Measurements from ENCODE around the gene BUD13.

BUD13 gene

DNA sequence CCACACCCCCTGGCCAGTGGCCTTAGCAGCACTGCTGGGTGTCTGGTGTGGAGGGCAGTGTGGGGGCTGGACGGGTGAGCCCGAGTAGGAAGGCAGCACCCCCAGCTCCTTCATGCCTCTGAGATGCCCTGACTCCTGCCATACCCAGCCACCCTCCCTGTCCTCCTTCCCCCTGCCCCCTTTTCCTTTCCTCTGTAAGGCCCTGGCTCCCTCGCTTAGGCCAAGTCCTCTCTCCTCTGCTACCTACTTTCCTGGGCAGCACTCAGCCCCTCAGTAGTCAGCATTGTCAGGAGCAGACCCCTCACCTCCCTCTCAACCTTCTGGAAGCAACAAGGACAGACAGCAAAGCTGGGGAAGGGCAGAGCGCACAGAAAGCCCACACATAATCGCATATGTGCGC, 48.0 kb downstream of the BUD13 start:
- no peak overlapping the region for H3K4me3 ChIP-seq (ENCODE audit: control insufficient read depth, low read depth, low read length)
- TF ChIP-seq, protein P1, sequence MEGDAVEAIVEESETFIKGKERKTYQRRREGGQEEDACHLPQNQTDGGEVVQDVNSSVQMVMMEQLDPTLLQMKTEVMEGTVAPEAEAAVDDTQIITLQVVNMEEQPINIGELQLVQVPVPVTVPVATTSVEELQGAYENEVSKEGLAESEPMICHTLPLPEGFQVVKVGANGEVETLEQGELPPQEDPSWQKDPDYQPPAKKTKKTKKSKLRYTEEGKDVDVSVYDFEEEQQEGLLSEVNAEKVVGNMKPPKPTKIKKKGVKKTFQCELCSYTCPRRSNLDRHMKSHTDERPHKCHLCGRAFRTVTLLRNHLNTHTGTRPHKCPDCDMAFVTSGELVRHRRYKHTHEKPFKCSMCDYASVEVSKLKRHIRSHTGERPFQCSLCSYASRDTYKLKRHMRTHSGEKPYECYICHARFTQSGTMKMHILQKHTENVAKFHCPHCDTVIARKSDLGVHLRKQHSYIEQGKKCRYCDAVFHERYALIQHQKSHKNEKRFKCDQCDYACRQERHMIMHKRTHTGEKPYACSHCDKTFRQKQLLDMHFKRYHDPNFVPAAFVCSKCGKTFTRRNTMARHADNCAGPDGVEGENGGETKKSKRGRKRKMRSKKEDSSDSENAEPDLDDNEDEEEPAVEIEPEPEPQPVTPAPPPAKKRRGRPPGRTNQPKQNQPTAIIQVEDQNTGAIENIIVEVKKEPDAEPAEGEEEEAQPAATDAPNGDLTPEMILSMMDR (conservative IDR thresholded peaks at IDR 0.05; ENCODE audit: control insufficient read depth, insufficient read depth, low read depth, low read length), result no peak
- DNase-seq (ENCODE audit: low read depth), result no peak

DNA sequence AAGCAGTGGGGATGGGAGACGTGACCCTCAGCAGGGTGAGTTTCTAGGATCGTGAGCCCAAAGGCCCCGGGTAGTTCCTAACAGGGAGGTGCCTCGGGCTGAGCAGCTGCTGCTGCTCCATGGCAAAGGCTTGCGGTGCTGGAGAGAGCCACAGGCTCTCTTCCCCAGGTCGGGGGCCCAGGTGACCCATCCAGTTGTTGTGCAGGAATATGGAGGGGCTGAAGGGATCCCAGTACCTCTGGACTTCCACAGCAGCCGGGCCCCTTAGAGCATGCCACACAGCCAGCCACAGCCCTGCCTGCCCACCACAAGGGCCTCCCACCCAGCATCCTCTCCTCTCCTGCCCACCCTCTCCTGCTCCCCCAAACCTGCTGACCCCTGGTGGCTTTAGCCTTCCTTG, 49.3 kb downstream of the BUD13 start:
- DNase-seq (ENCODE audit: low read depth), result no peak
- no peak overlapping the region for H3K4me3 ChIP-seq (ENCODE audit: control insufficient read depth, low read depth, low read length)
- TF ChIP-seq, protein P1 (conservative IDR thresholded peaks at IDR 0.05; ENCODE audit: control insufficient read depth, insufficient read depth, low read depth, low read length), result no peak

DNA sequence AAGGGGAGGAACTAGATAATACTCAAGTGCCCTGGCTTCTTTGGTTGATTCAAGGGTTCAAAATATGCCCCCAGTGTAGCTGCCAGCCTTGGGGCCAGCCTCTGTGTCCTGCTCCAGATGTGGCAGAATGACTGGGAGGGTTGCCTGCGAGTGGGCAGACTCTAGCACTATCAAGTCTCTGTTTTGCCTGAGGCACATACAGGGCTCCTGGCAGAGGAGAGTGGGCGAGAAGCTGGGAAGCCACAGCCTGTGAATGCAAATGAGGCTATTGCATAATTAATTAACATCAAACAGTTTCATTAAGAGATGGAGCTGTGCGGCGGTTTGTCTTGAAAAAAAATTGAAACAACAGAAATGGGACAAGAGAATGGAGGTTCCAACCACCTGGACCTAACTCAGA, 50.8 kb downstream of the BUD13 start:
- TF ChIP-seq, protein P1 (conservative IDR thresholded peaks at IDR 0.05; ENCODE audit: control insufficient read depth, insufficient read depth, low read depth, low read length), result no peak
- no peak for DNase-seq (ENCODE audit: low read depth)
- H3K4me3 ChIP-seq (ENCODE audit: control insufficient read depth, low read depth, low read length), result no peak overlapping the region

DNA sequence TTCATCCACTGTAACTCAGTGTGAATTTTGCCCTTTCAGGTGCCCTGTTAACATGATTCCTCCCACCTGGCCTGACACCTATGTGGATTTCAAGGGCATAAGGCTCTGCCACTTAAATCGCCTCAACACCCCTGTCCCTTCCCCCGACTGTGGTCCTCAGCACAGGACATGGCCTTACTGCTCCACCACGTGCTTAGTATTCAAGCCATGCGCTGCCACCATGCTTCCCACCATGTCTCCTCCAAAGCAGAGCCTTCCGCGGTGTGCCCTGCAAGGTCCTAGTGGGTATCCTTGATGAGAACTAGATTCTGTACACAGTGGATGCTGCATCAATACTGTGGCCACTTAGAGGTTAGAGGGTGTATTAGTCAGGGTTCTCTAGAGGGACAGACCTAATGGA, 51.9 kb downstream of the BUD13 start:
- H3K4me3 ChIP-seq (ENCODE audit: control insufficient read depth, low read depth, low read length), result no peak overlapping the region
- DNase-seq (ENCODE audit: low read depth), result no peak
- TF ChIP-seq, protein P1 (conservative IDR thresholded peaks at IDR 0.05; ENCODE audit: control insufficient read depth, insufficient read depth, low read depth, low read length), result no peak

DNA sequence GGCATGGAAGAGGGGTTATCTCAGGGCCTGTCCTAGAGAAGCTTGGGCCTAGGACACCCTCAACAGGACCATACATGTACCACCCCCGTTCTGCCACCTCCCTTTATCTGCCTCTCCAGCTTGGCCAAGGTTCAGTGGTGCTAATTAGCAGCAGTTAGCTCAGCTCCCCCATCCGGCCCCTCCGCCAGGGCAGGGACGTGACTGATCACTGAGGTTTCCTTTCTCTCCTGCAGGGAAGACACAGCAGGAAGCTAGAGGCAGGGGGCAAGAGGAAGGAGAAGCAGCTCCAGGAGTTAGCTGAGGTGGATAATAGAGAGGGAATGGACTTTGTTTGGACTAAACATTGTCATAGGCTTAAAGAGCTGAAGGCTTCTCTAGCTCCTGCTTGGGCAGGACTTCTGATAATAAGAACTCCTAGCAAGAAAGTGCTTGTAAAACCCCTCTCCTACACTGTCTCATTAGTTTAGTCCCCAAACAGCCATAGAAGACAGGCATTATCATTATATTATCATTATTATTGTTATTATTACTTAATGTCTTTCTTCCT, 53.8 kb downstream of the BUD13 start:
- TF ChIP-seq, protein P1 (conservative IDR thresholded peaks at IDR 0.05; ENCODE audit: control insufficient read depth, insufficient read depth, low read depth, low read length), result no peak
- no peak for DNase-seq (ENCODE audit: low read depth)
- H3K4me3 ChIP-seq (ENCODE audit: control insufficient read depth, low read depth, low read length), result no peak overlapping the region

DNA sequence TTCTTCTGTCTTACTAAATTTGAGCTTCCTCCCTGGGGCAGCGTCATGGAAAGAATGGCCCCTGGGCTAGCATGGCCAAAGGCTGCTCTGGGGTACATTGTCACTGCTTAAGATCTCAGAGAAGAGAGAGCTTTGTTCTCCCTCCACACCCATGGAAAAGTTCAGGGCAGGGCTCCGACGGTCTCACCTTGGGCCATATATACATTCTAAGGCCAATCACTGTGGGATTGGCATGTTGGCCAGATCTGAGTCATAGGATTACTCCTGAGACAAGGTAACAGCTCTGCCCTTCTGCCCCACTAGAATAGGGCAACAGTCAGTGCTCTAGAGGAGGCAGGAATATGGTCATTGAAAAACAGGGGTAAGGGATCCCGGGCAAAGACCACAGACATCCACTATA, 56.2 kb downstream of the BUD13 start:
- H3K4me3 ChIP-seq (ENCODE audit: control insufficient read depth, low read depth, low read length), result no peak overlapping the region
- DNase-seq (ENCODE audit: low read depth), result no peak
- TF ChIP-seq, protein P1 (conservative IDR thresholded peaks at IDR 0.05; ENCODE audit: control insufficient read depth, insufficient read depth, low read depth, low read length), result no peak

DNA sequence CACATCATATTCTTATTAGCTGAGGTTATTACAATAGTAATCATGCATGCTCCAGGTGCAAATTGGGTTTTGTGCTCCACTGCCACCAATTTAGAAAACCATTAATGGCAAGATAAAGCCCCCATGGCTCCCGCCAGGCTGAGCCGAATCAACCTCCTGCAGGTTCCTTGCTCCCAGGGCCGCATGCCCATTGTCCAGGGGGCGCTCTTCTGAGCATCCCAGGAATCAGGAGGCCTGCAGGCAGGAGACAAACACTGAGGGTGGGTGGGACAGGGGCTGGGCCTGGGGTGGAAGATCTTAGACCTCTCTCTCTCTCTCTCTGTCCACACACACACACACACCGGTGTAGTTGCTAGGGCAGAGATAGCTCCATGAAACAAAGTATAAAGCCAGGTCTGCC, 57.4 kb downstream of the BUD13 start:
- no peak for DNase-seq (ENCODE audit: low read depth)
- TF ChIP-seq, protein P1 (conservative IDR thresholded peaks at IDR 0.05; ENCODE audit: control insufficient read depth, insufficient read depth, low read depth, low read length), result no peak
- H3K4me3 ChIP-seq (ENCODE audit: control insufficient read depth, low read depth, low read length), result no peak overlapping the region

Data from fibroblast of mammary gland (primary cell).